Endothelial cell of umbilical vein (primary cell): ENCODE results near the gene POLN.

ENCODE experiments used
- CTCF ChIP-seq, 2 donors: IDR thresholded peaks; 1 replicate in 1 of 2; 2 replicates in 1 of 2; pipeline ENCODE4 v1.5.1; 2011; ENCODE audit warnings: low read length in 2 of 2, mild to moderate bottlenecking in 2 of 2, moderate library complexity in 2 of 2, control low read depth in 1 of 2, inconsistent platforms in 1 of 2, low read depth in 1 of 2; ENCODE audit not compliant: insufficient read depth in 1 of 2; ENCODE audit errors: extremely low read depth in 1 of 2
- EZH2 ChIP-seq: IDR thresholded peaks from 2 replicates; pipeline ENCODE4 v1.6.1; 2012; ENCODE audit warnings: borderline replicate concordance, low read depth, mild to moderate bottlenecking, moderate library complexity, low read length, inconsistent platforms; ENCODE audit not compliant: severe bottlenecking
- FOS ChIP-seq: IDR thresholded peaks from 2 replicates; pipeline ENCODE4 v1.6.1; 2011; ENCODE audit warnings: mild to moderate bottlenecking, low read length, moderate library complexity, borderline replicate concordance; ENCODE audit not compliant: insufficient read depth
- GATA2 ChIP-seq: IDR thresholded peaks from 2 replicates; pipeline ENCODE4 v1.7.0; 2011; ENCODE audit warnings: low read depth, mild to moderate bottlenecking, moderate library complexity, mixed read lengths, low read length; ENCODE audit not compliant: insufficient read length, insufficient read depth
- JUN ChIP-seq: IDR thresholded peaks from 2 replicates; pipeline ENCODE4 v1.6.1; 2011; ENCODE audit warnings: borderline replicate concordance, low read depth; ENCODE audit not compliant: insufficient read length, insufficient read depth
- MYC ChIP-seq: IDR thresholded peaks from one replicate; pipeline ENCODE4 v1.6.1; 2011; ENCODE audit warnings: mild to moderate bottlenecking, low read depth, low read length
- POLR2A ChIP-seq: IDR thresholded peaks from 2 replicates; pipeline ENCODE4 v1.6.1; 2012; ENCODE audit warnings: low read depth, mild to moderate bottlenecking, control low read depth, low read length
- POLR2AphosphoS5 ChIP-seq: IDR thresholded peaks from 2 replicates; pipeline ENCODE4 v1.6.1; 2012; ENCODE audit warnings: low read depth, mild to moderate bottlenecking, control low read depth, low read length, moderate library complexity; ENCODE audit not compliant: insufficient read depth
- TF ChIP-seq, protein P1 (sequence below): IDR thresholded peaks from 2 replicates; pipeline ENCODE4 v1.6.1; 2011; ENCODE audit not compliant: insufficient read depth, insufficient read length

DNA sequence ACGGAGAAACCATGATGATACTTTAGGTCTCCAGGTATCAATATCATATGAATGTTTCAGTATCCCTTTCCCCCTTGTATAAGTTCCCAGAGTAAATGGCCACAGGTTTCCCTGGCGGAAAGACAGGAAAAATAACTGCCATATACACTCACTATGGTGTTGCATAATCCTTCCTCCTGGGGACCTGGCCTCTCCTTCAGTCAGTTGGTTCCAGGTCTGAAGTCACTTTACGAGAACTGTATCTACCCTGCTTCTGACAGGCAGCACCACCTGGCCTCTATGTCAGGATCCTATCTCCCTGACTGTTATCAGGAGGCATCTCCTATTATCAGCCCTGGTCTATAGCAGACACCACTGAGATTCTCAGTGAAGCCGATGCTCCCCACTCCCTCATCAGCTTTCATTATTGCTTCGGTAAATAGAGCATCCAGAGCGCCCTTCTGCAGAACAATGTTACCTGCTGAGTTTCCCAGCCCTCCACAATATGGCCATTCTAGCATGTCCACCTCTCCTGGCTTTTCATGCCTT lies 22.6 kb downstream of the POLN start:
- TF ChIP-seq CTCF (IDR thresholded peaks at IDR 0.05; ENCODE audit: extremely low read depth in 1 of 2, insufficient read depth in 1 of 2, low read depth in 1 of 2, low read length in 2 of 2) (no peak), POLR2AphosphoS5 (no peak), POLR2A (no peak), EZH2 (no peak), MYC (no peak), GATA2 (no peak), FOS (no peak), JUN (no peak)
- TF ChIP-seq, protein P1, sequence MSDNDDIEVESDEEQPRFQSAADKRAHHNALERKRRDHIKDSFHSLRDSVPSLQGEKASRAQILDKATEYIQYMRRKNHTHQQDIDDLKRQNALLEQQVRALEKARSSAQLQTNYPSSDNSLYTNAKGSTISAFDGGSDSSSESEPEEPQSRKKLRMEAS = no peak
